ENCODE measurements around the gene C12orf75.

DNA sequence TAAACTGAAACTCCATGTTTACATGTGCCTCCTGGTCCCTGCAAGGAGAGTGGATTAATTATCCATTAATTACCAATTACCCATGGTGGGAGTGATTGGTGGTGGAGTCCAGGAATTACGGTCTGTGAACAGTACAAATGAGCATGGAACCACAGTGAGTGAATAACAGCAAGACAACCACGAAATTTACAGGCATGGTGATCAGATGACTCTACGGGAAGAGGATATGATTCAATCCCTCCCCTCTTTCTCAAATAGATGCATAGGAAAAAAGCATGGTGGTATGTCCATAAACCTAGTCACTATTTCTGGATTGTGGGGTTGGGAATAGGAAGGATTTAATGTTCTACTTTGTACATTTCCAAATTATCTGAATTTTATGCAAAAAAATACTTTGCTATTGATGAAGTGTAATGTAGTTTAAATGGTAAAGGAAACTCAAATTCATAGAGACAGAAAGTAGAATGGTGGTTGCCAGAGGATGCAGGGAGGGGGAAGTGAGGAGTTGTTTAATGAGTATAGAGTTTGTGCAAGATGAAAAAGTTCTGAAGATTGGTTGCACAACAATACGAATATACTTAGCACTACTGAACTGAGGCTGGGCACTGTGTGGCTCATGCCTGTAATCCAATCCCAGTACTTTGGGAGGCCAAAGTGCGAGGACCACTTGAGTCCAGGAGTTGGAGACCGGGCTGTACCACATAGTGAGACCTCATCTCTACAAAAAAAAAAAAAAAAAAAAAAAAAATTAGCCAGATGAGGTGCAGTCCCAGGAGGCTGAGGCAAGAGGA is 41.2 kb upstream of the C12orf75 start:
- TF ChIP-seq, protein P1, sequence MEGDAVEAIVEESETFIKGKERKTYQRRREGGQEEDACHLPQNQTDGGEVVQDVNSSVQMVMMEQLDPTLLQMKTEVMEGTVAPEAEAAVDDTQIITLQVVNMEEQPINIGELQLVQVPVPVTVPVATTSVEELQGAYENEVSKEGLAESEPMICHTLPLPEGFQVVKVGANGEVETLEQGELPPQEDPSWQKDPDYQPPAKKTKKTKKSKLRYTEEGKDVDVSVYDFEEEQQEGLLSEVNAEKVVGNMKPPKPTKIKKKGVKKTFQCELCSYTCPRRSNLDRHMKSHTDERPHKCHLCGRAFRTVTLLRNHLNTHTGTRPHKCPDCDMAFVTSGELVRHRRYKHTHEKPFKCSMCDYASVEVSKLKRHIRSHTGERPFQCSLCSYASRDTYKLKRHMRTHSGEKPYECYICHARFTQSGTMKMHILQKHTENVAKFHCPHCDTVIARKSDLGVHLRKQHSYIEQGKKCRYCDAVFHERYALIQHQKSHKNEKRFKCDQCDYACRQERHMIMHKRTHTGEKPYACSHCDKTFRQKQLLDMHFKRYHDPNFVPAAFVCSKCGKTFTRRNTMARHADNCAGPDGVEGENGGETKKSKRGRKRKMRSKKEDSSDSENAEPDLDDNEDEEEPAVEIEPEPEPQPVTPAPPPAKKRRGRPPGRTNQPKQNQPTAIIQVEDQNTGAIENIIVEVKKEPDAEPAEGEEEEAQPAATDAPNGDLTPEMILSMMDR (IDR thresholded peaks at IDR 0.05), result no peak
- no peak for TF ChIP-seq POLR2A (IDR thresholded peaks at IDR 0.05)

Measured in thyroid gland (tissue), 4 donors.